H1 (cell line): ENCODE data around the gene HM13. TPM values are rescaled to one million over a fixed set of nuclear protein-coding genes. Genes with fewer than 3 reads are reported as not detected.

ENCODE experiments used
- CBX5 ChIP-seq: fragments of 300-800, 300-1000 bp; sonication (generic); IDR thresholded peaks from 2 replicates; pipeline ENCODE4 v1.7.1; 2016; ENCODE audit warnings: antibody characterized with exemption, low read length, low read depth
- SIN3A ChIP-seq, 2 experiments: IDR thresholded peaks in 1 of 2; conservative IDR thresholded peaks in 1 of 2; 2 replicates each; pipeline ENCODE4 v1.6.1; 2011 to 2012; ENCODE audit warnings: low read length in 2 of 2, improper control_type of control experiment in 1 of 2, low read depth in 1 of 2, mild to moderate bottlenecking in 1 of 2
- polyA plus RNA-seq, 7 experiments: library from polyadenylated mRNA; depleted of rRNA in 3 of 7; stranded (reverse) in 5 of 7; unstranded in 2 of 7; fragments of >200 nt in 5 of 7; fragments of 200-250 nt in 2 of 7; gene quantifications; 1 replicate in 5 of 7; 2 replicates in 1 of 7; 4 replicates in 1 of 7; pipeline versions ENCODE4 v1.2.1 to v1.2.3, GENCODE V29; 2011 to 2013; ENCODE audit warnings: missing spikeins in 2 of 7, mixed read lengths in 2 of 7
- total RNA-seq: library from RNA; stranded (reverse); fragmentation: NEBNext Ultra II Directional; extraction: Animal tissue kit (Norgen Biotek cat#: 25700); gene quantifications from 2 replicates; pipeline ENCODE4 v1.2.1, GENCODE V29; 2021

The HM13 gene
- total and polyA plus RNA-seq, 2 of the 8 experiments (the other 6 are each of a cell fraction or from before 2014, with no cell fraction given) = 118 to 183 TPM

DNA sequence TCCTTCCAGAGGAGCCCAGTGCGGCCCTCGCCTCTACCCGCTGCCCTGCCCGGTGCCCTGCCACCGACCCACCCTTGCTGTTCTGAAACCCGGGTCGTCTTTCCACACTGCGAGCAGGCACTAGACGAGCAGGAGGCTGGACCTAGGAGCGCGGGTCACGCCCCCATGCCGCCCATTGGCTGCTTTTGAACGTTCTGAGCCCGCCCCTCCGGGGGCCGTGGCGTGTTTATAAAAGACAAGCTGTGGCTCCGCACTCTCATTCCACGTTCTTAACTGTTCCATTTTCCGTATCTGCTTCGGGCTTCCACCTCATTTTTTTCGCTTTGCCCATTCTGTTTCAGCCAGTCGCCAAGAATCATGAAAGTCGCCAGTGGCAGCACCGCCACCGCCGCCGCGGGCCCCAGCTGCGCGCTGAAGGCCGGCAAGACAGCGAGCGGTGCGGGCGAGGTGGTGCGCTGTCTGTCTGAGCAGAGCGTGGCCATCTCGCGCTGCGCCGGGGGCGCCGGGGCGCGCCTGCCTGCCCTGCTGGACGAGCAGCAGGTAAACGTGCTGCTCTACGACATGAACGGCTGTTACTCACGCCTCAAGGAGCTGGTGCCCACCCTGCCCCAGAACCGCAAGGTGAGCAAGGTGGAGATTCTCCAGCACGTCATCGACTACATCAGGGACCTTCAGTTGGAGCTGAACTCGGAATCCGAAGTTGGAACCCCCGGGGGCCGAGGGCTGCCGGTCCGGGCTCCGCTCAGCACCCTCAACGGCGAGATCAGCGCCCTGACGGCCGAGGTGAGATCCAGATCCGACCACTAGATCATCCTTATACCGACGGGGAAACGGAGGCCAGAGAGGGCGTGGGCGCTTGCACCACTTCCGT, 91.0 kb downstream of the HM13 start, which contains the start of gene ID1 (continued):
- TF ChIP-seq SIN3A (conservative IDR thresholded peaks at IDR 0.05 in 1 of 2, IDR thresholded peaks at IDR 0.05 in 1 of 2; ENCODE audit: low read depth in 1 of 2, low read length in 2 of 2) (peak; percentile 93 to 95; a peak in 3 of 4 replicates), CBX5 (no peak)
